ENCODE data around the gene ACVRL1.

Gene ACVRL1

GRCh38 chr12:51864833-51865670, 42.3 kb upstream of the ACVRL1 start:
- TF ChIP-seq YY1 (IDR thresholded peaks at IDR 0.05; ENCODE audit: low read depth) (no peak), NFIC (IDR thresholded peaks at IDR 0.05) (no peak), TCF12 (IDR thresholded peaks at IDR 0.05; ENCODE audit: low read depth) (no peak), USF1 (IDR thresholded peaks at IDR 0.05) (no peak), CREB1 (IDR thresholded peaks at IDR 0.05; ENCODE audit: low read depth) (no peak), EP300 (IDR thresholded peaks at IDR 0.05; ENCODE audit: borderline replicate concordance) (no peak), TEAD4 (IDR thresholded peaks at IDR 0.05) (no peak), TAF1 (IDR thresholded peaks at IDR 0.05; ENCODE audit: low read depth) (no peak), EGR1 (IDR thresholded peaks at IDR 0.05) (no peak), ZBTB7A (IDR thresholded peaks at IDR 0.05; ENCODE audit: low read depth) (no peak), FOXM1 (IDR thresholded peaks at IDR 0.05; ENCODE audit: borderline replicate concordance, low read depth) (no peak), CEBPB (IDR thresholded peaks at IDR 0.05) (no peak), RAD21 (IDR thresholded peaks at IDR 0.05; ENCODE audit: low read depth) (no peak), MAX (IDR thresholded peaks at IDR 0.05) (no peak)
- TF ChIP-seq, protein P1, sequence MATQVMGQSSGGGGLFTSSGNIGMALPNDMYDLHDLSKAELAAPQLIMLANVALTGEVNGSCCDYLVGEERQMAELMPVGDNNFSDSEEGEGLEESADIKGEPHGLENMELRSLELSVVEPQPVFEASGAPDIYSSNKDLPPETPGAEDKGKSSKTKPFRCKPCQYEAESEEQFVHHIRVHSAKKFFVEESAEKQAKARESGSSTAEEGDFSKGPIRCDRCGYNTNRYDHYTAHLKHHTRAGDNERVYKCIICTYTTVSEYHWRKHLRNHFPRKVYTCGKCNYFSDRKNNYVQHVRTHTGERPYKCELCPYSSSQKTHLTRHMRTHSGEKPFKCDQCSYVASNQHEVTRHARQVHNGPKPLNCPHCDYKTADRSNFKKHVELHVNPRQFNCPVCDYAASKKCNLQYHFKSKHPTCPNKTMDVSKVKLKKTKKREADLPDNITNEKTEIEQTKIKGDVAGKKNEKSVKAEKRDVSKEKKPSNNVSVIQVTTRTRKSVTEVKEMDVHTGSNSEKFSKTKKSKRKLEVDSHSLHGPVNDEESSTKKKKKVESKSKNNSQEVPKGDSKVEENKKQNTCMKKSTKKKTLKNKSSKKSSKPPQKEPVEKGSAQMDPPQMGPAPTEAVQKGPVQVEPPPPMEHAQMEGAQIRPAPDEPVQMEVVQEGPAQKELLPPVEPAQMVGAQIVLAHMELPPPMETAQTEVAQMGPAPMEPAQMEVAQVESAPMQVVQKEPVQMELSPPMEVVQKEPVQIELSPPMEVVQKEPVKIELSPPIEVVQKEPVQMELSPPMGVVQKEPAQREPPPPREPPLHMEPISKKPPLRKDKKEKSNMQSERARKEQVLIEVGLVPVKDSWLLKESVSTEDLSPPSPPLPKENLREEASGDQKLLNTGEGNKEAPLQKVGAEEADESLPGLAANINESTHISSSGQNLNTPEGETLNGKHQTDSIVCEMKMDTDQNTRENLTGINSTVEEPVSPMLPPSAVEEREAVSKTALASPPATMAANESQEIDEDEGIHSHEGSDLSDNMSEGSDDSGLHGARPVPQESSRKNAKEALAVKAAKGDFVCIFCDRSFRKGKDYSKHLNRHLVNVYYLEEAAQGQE (IDR thresholded peaks at IDR 0.05; ENCODE audit: low read depth) = no peak

DNA sequence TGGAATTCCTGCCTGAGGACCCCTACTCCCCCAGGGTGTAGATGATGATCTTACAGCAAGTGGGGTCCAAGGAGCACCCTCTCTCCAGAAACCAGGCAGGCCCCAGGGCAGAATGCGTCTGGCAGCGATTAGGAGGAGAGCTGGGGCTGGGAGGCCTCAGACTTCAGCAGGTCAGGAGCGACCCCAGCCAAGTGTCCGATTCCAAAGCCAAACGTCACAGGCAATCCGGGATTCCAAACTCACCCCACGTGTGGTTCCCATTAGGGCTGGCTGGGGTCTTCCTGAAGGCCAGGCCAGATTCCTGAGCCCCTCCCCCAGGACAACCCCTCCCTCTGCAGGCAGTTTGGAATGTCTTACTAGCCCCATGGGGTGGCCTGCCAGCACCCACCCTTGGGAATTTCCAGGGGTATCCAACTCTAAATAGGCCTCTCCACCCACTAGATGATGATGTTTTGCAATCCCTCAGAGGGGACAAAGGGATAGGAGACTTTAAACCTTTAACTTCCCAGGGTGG, 41.5 kb upstream of the ACVRL1 start:
- TF ChIP-seq TCF12 (IDR thresholded peaks at IDR 0.05; ENCODE audit: low read depth) = no peak
- TF ChIP-seq, protein P1 (IDR thresholded peaks at IDR 0.05; ENCODE audit: low read depth) = no peak
- TF ChIP-seq NFIC (IDR thresholded peaks at IDR 0.05) = no peak
- TF ChIP-seq ZBTB7A (IDR thresholded peaks at IDR 0.05; ENCODE audit: low read depth) = no peak
- no peak for TF ChIP-seq CREB1 (IDR thresholded peaks at IDR 0.05; ENCODE audit: low read depth)
- TF ChIP-seq EP300 (IDR thresholded peaks at IDR 0.05; ENCODE audit: borderline replicate concordance) = no peak
- TF ChIP-seq CEBPB (IDR thresholded peaks at IDR 0.05) = no peak
- no peak for TF ChIP-seq MAX (IDR thresholded peaks at IDR 0.05)
- TF ChIP-seq YY1 (IDR thresholded peaks at IDR 0.05; ENCODE audit: low read depth) = no peak
- no peak for TF ChIP-seq TAF1 (IDR thresholded peaks at IDR 0.05; ENCODE audit: low read depth)
- TF ChIP-seq EGR1 (IDR thresholded peaks at IDR 0.05) = no peak
- TF ChIP-seq TEAD4 (IDR thresholded peaks at IDR 0.05) = no peak
- TF ChIP-seq RAD21 (IDR thresholded peaks at IDR 0.05; ENCODE audit: low read depth) = no peak
- no peak for TF ChIP-seq USF1 (IDR thresholded peaks at IDR 0.05)
- TF ChIP-seq FOXM1 (IDR thresholded peaks at IDR 0.05; ENCODE audit: borderline replicate concordance, low read depth) = no peak

DNA sequence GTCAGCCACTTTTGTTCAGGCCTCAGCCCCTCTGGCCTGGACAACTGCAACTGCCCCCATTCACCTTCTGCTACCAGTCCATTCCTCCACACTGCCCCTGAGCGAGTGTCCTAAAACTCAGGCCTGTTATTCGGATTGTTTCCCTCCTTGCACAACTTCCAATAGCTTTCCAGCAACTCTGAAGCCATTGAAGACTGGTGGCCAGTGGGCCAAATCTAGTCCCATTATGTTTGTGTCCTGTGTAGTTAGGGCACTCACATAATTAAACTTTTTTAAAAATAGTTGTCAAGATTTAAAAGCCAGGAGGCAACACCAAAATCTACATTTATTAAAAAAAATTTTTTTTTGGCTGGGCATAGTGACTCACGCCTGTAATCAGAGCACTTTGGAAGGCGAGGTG, 41.0 kb upstream of the ACVRL1 start:
- TF ChIP-seq CREB1 (IDR thresholded peaks at IDR 0.05; ENCODE audit: low read depth) (no peak), ZBTB7A (IDR thresholded peaks at IDR 0.05; ENCODE audit: low read depth) (no peak), EP300 (IDR thresholded peaks at IDR 0.05; ENCODE audit: borderline replicate concordance) (no peak), FOXM1 (IDR thresholded peaks at IDR 0.05; ENCODE audit: borderline replicate concordance, low read depth) (no peak), TEAD4 (IDR thresholded peaks at IDR 0.05) (no peak), TAF1 (IDR thresholded peaks at IDR 0.05; ENCODE audit: low read depth) (no peak), EGR1 (IDR thresholded peaks at IDR 0.05) (no peak), TCF12 (IDR thresholded peaks at IDR 0.05; ENCODE audit: low read depth) (no peak), RAD21 (IDR thresholded peaks at IDR 0.05; ENCODE audit: low read depth) (no peak), MAX (IDR thresholded peaks at IDR 0.05) (no peak)

DNA sequence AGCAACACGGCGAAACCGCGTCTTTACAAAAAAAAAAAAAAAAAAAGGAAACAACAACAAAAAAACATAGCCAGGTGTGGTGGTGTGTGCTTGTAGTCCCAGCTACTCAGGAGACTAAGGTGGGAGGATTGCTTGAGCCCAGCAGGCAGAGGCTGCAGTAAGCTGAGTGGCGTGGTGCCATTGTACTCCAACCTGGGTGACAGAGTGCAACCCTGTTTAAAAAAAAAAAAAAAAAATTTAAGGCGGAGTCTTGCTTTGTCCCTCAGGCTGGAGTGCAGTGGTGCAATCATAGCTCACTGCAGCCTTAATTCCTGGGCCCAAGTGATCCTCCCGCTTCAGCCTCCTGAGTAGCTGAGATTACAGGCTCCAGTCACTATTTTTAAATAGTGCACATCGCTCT, 40.5 kb upstream of the ACVRL1 start:
- TF ChIP-seq CEBPB (IDR thresholded peaks at IDR 0.05) = peak; percentile 50; the same call in 1 of the 2 replicates
- TF ChIP-seq ZBTB7A (IDR thresholded peaks at IDR 0.05; ENCODE audit: low read depth) = no peak
- TF ChIP-seq EP300 (IDR thresholded peaks at IDR 0.05; ENCODE audit: borderline replicate concordance) = no peak
- TF ChIP-seq YY1 (IDR thresholded peaks at IDR 0.05; ENCODE audit: low read depth) = no peak
- TF ChIP-seq CREB1 (IDR thresholded peaks at IDR 0.05; ENCODE audit: low read depth) = no peak
- no peak for TF ChIP-seq FOXM1 (IDR thresholded peaks at IDR 0.05; ENCODE audit: borderline replicate concordance, low read depth)
- TF ChIP-seq EGR1 (IDR thresholded peaks at IDR 0.05) = no peak
- TF ChIP-seq TCF12 (IDR thresholded peaks at IDR 0.05; ENCODE audit: low read depth) = no peak

GRCh38 chr12:51867371-51867770, 39.9 kb upstream of the ACVRL1 start:
- TF ChIP-seq TEAD4 (IDR thresholded peaks at IDR 0.05) (no peak), RAD21 (IDR thresholded peaks at IDR 0.05; ENCODE audit: low read depth) (no peak), YY1 (IDR thresholded peaks at IDR 0.05; ENCODE audit: low read depth) (no peak), TAF1 (IDR thresholded peaks at IDR 0.05; ENCODE audit: low read depth) (no peak), NFIC (IDR thresholded peaks at IDR 0.05) (no peak), CEBPB (IDR thresholded peaks at IDR 0.05) (no peak), ZBTB7A (IDR thresholded peaks at IDR 0.05; ENCODE audit: low read depth) (no peak), EP300 (IDR thresholded peaks at IDR 0.05; ENCODE audit: borderline replicate concordance) (no peak), CREB1 (IDR thresholded peaks at IDR 0.05; ENCODE audit: low read depth) (no peak), USF1 (IDR thresholded peaks at IDR 0.05) (no peak), TCF12 (IDR thresholded peaks at IDR 0.05; ENCODE audit: low read depth) (no peak), FOXM1 (IDR thresholded peaks at IDR 0.05; ENCODE audit: borderline replicate concordance, low read depth) (no peak), EGR1 (IDR thresholded peaks at IDR 0.05) (no peak), MAX (IDR thresholded peaks at IDR 0.05) (no peak)
- TF ChIP-seq, protein P1 (IDR thresholded peaks at IDR 0.05; ENCODE audit: low read depth) = no peak

Measured in Ishikawa (cell line).